ENCODE data around the gene CAMTA1.
"Not testable (repeated sequence)": the region's sequence is repeated elsewhere in the genome, so short reads cannot be mapped to it uniquely, and the experiment has no call there.

The CAMTA1 gene, protein sequence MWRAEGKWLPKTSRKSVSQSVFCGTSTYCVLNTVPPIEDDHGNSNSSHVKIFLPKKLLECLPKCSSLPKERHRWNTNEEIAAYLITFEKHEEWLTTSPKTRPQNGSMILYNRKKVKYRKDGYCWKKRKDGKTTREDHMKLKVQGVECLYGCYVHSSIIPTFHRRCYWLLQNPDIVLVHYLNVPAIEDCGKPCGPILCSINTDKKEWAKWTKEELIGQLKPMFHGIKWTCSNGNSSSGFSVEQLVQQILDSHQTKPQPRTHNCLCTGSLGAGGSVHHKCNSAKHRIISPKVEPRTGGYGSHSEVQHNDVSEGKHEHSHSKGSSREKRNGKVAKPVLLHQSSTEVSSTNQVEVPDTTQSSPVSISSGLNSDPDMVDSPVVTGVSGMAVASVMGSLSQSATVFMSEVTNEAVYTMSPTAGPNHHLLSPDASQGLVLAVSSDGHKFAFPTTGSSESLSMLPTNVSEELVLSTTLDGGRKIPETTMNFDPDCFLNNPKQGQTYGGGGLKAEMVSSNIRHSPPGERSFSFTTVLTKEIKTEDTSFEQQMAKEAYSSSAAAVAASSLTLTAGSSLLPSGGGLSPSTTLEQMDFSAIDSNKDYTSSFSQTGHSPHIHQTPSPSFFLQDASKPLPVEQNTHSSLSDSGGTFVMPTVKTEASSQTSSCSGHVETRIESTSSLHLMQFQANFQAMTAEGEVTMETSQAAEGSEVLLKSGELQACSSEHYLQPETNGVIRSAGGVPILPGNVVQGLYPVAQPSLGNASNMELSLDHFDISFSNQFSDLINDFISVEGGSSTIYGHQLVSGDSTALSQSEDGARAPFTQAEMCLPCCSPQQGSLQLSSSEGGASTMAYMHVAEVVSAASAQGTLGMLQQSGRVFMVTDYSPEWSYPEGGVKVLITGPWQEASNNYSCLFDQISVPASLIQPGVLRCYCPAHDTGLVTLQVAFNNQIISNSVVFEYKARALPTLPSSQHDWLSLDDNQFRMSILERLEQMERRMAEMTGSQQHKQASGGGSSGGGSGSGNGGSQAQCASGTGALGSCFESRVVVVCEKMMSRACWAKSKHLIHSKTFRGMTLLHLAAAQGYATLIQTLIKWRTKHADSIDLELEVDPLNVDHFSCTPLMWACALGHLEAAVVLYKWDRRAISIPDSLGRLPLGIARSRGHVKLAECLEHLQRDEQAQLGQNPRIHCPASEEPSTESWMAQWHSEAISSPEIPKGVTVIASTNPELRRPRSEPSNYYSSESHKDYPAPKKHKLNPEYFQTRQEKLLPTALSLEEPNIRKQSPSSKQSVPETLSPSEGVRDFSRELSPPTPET (N-terminal part only)

DNA sequence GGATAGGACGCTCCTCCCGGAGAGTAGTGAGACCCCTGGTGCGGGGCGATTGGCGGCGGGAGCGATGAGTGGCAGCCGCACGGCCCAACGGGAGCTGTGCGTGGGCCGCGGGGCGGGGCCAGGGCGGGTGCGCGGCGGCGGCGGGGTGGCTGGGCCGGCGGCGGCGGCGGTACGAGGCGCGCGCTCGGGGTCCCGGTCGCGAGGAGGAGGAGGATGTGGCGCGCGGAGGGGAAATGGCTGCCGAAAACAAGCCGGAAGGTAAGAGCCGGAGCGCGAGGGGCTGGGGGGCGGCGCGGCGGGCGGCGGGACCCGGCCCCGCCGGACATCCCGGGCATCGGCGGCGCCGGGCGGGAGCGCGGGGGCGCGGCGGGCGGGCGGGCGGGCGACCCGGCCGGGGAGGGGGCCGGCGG lies at the start of gene CAMTA1:
TSS of gene CAMTA1 (plus strand) at position 137 of the 410 bp plus-strand sequence. CDS start at position 214, 77 bp downstream.
- DNase-seq (ENCODE audit: low read depth in 2 of 2) = no peak

DNA sequence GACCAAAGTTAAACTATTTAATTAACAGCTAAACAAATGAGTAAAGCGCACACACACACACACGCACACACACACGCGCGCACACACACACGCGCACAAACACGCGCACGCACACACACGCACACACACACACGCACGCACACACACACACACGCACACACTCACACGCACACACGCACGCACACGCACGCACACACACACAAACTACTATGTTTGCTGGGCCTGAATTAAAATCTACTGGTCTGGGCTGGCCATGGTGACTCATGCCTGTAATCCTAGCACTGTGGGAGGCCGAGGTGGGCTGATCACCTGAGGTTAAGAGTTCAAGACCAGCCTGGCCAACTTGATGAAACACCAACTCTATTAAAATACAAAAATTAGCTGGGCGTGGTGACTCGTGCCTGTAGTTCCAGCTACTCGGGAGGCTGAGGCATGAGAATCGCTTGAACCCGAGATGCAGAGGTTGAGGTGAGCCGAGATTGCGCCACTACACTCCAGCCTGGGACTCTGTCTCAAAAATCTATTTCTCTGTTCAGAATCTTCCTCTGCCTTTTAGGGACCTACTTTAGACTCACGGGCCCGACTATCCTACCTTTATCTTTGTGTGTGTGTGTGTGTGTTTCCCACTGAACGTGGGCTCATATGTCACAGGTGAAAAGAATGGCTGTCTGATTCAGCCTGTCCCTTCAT lies 46.1 kb upstream of the CAMTA1 start:
- DNase-seq (ENCODE audit: low read depth in 2 of 2) = no peak

DNA sequence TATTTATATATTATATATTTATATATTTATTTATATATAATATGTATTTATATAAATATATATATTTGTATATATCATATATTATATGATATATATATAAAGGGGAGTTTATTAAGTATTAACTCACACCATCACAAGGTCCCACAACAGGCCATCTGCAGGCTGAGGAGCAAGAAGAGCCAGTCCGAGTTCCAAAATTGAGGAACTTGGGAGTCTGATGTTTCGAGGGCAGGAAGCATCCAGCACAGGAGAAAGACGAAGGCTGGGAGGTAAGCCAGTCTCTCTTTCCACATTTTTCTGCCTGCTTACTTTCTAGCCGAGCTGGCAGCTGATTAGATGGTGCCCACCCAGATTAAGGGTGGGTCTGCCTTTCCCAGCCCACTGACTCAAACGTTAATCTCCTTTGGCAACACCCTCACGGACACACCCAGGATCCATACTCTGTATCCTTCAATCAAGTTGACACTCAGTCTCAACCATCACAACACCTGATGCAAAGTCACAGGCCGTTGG lies 42.5 kb upstream of the CAMTA1 start:
- DNase-seq (ENCODE audit: low read depth in 2 of 2) = not testable (repeated sequence)

DNA sequence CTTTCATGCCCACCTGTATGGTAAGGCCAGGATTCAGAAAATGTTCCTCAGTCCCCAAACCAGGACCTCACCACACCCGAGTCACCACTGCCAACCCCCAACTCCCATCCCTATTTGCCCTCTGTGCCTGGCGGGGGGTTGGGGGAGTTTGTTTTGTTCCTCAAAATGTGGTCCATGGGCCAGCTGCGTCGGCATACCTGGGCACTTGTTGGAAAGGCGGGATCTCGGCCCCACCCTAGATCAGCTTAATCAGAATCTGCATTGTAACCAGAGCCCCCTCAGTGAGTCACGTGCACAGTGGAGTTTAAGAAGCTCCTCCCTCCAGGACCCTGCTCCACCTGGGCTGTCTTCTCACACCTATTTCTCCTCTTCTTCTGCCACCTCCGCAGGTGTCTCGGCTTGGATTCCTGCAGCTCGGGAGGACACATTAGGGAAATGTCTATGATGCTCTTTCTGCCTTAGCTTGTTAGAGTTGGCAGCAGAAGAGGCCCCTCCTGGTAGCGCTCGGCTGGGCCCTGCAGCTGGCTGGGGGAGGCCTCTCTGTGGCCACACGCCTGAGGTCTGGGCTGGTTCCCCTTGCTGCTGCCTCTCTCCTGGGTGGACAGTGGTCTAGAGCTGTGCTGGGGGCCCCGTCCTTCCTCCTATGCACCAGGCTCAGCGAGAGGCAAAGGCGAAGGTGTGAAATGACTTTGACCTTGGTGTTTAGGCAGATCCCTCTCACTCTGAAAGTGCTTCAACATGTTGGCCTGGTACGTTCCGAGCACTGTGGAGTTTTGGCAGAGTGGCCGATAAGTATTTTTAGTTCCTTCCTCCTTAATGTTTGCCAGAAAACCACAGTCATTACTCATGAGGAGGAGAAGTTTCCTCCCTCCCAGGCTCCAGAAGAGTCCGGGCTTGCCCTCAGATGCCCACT lies 41.8 kb upstream of the CAMTA1 start:
- no peak for DNase-seq (ENCODE audit: low read depth in 2 of 2)

DNA sequence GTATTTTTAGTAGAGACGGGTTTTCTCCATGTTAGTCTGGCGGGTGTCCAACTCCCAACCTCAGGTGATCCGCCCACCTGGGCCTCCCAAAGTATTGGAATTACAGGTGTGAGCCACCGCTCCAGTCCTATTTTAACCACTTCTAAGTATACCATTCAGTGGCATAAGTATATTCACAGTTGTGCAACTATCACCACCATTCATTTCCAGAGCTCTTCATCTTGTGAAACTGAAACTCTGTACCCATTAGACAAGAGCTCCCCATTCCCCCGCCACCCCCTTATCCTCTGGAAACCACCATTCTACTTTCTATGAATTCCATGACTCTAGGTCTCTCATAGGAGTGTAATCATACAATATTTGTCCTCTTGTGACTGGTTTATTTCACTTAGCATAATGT lies 40.2 kb upstream of the CAMTA1 start:
- DNase-seq (ENCODE audit: low read depth in 2 of 2) = no peak

DNA sequence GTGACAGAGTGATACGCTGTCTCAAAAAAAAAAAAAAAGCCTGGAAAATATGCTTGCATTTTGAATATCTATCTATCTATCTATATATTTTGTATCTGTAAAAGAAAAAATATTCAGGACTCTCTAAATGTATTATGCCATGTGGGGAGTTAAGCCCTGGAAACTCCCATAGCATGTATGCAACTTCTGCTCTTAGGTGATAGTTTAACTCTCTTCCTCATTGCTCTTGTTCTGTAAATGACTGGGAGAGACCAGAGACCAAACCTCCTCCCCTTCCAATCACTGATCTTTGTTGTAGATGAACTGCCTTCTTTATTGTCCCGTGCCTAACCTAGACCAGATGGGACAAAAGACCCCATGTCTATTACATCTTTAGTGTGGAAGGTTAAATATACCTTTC lies 37.6 kb upstream of the CAMTA1 start:
- no peak for DNase-seq (ENCODE audit: low read depth in 2 of 2)

DNA sequence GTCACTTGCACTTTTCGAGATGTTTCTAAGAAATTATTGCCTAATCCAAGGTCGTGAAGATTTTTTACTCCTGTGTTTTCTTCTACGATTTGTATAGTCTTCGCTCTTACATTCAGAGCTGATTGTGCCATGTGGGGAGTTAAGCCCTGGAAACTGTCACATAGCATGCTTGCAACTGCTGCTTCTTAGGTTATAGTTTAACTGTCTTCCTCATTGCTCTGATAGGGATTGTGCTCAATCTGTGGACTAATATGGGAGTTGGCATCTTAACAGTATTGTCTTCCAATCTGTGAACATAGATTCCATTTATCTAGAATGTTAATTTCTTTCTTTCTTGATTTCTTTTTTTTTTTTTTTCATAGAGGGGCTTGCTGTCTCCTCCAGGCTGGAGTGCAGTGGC lies 34.8 kb upstream of the CAMTA1 start:
- DNase-seq (ENCODE audit: low read depth in 2 of 2) = no peak

DNA sequence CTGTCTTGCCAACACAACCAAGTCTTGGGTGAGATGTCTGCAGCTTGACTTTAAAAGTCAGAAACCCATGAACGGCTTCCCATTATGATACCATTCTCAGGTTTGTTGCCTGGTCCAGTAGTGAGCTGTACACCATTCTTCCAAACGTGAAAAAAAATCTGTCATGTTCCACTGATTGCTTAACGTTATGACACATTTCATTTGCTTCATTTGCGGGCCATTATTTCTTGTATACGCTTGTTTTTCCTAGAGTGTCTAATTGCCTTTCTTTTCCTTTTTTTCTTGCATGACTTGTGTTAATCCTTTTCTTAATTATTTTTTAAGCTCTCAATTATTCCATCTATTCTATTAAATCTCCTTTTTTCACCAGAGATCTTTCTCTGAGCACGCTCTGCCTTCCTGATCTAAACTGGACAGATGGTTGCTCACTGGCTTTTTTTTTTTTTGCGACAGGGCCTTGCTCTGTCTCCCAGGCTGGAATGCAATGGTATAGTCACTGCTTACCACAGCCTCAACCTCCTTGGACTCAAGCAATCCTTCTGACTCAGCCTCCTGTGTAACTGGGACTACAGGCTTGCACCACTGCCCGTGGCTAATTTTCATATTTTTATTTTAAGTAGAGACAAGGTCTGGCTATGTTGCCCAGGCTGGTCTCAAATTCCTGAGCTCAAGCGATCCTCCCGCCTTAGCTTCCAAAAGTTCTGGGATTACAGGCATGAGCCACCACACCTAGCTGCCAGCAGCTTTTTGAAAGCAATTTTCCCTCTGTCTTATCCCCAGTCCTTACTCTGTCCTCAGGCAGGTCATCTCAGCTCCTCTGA lies 31.7 kb upstream of the CAMTA1 start:
- no peak for DNase-seq (ENCODE audit: low read depth in 2 of 2)

DNA sequence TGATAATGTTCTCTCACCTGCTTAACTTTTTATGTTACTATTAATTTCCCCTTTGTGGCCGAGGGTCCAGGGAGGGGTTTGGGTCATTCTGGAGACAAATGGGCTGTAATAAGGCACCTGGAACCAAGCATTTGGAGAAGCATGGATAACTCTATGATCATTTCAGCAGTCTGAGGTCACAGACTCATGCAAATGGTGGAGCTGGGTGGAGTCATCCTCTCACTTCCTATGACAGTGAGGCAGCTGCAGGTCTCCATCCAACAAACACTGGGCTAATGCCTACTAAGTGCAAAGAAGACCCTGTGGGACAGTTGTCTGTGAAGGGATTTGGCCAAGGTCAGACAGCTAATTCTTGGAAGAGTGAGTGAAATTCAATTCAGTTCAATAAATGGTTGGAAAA lies 28.8 kb upstream of the CAMTA1 start:
- DNase-seq (ENCODE audit: low read depth in 2 of 2) = no peak

DNA sequence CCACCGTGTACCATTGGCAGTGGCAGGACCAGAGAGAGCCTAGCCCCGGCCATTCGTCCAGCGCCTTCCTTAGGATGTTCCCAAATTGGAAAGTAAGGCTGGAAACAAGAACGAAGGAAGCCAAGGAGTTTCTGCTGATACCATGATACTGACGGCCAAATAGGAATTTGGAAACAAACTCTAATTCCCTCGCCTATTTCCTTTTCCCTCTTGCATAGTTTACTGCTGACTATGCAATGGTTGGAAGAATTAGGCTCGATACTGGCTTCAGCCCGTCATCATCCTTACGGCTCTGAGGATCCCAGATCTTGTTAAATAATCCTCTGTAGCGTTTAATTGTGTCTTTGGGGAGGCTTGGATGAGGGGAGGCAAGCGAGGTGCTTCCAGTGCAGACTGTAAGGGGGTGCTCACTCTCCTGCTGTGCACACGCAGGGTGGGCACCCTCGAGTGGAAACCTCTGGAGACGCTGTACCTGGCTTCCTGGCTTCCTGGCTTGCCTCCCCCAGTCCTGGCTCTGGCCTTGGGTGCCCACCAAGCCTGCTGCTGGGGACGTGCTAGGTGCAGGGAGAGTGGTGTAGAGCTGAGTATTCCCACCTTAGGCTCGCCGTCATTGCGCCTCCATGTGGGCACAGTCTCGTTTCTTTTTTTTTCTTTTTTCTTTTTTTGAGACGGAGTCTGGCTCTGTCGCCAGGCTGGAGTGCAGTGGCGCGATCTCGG lies 27.4 kb upstream of the CAMTA1 start:
- no peak for DNase-seq (ENCODE audit: low read depth in 2 of 2)

DNA sequence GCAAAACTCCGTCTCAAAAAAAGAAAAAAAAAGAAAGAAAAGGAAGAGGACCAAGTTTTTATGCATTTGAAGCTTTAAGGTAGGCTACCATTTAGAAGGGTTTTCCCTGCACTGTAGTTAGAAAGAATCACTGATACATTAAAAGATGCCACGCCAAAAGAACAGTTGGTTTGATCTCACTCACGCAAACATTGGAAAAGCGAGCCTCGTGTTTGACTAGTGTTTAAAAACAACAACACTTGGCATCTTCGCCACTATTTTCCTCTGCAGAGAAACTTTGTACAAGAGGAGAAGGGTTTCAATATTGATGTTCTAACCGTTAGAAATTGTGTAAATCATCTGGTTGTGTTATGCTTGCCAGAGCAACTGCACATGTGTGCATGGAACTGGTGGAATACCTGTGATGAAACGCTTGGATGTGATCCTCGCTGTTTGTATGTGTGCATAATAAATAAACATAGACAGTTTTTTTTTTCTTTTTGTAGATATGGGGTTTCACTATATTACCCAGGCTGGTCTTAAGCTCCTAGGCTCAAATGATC lies 24.0 kb upstream of the CAMTA1 start:
- no peak for DNase-seq (ENCODE audit: low read depth in 2 of 2)

DNA sequence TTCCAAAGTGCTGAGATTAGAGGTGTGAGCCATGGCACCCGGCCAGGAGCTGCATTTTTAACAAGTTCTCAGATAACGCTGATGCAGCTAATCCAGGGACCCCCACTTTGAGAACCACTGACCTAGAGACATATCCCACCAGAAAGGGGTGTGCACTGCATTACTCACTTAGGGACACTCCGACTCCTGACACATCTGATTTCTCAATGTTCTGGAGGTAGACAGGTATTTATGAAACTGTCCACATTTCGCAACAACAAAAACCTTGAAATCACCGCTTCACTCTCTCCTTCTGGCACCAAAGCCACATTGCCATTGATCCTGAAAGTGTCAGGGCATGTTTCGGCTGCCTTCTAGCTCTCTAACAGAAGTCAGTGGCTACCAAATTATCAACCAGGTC lies 23.2 kb upstream of the CAMTA1 start:
- no peak for DNase-seq (ENCODE audit: low read depth in 2 of 2)

DNA sequence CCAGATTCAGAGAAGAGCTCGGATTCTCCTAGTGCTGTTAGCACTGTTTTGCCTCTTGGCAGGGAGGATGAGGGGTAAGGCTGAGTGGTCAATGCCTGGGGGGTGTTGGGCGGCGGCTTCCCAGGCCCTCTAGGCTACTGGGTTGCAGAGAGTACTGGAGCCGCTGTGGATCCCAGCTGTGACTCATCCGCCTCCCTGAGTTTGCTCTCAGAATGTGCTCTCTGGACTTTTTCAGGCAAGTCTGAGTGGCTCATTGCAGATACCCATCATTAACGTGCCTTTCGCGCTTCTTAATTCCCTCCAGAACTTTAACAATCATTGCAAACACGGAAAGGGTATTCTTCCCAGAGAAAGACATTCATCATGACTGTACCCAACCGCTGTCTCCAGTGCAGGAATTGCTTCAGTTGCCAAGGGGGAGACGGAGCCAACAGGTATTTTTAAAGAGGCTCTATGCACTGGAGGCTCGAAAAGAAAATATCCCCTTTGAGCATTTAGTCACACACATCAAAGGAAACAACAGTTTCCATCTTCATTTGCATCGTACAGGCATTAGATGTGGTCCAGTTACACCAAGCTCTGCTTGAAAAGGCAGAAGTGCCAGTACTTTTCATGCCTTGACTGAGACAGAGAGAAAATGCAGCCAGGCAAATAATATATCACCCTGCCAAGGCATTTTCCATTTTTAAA lies 14.4 kb upstream of the CAMTA1 start:
- DNase-seq (ENCODE audit: low read depth in 2 of 2) = no peak

DNA sequence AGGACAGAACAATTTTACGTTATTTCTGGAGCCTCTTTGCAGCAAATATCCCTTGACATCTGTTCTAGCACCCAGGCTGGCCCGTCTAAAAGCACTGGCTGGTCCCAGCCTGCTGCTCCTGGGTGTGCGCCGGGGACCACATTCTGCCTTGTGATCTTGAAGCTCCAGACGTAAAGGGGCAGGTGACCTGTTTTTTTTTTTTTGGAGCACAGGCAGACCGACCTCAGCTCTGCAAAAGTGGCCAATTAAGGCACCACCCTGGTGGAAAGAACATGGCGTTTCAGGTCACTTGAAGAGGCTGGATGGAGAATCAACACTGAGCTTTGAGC lies 13.8 kb upstream of the CAMTA1 start:
- DNase-seq (ENCODE audit: low read depth in 2 of 2) = no peak

DNA sequence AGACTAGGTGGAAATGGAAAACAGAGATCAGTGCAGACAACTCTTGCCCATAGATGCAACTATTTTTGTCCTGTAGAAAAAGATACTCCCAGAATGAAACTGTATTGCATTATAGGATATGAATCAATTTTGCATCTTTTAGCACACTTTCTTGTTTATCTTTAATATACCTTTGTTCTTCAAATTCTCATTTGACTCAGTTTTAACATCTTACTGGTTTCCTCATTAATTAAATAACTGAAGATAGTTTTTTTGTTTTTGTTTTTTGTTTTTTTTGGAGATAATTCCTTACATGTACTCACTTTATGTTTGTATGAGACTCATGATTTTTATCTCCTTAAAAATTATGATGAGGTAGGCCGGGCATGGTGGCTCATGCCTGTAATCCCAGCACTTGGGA lies 10.9 kb upstream of the CAMTA1 start:
- DNase-seq (ENCODE audit: low read depth in 2 of 2) = no peak

DNA sequence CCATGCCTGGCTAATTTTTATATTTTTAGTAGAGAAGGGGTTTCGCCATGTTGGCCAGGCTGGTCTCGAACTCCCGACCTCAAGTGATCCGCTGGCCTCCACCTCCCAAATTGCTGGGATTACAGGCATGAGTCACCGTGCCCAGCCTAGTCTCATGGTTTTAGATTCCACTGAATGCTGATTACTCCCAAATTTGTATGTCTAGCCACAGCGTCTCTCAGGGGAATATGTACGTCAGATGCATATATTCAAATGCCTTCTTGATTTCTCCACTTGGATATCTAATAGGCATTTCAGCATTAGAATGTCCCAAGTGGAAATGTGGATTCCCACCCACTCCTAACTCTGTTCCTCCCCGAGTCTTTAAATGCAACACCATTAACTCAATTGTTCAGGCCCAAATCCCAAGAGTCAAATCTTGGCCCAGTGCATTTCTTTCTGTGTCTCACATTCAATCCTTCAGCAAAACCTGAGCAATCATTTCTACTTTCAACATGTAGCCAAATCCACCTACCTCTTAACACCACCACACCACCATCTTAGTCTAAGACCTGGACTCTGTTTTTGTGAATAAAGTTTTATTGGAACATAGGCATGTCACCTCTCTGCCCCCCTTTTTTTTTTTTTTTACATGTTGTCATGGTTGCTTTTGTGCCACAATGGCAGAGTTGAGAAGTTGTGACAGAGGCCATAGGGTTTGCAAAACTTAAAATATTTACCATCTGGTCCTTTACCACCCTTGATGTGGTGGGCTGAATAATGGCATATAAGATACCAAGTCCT lies 9.8 kb upstream of the CAMTA1 start:
- DNase-seq (ENCODE audit: low read depth in 2 of 2) = no peak

DNA sequence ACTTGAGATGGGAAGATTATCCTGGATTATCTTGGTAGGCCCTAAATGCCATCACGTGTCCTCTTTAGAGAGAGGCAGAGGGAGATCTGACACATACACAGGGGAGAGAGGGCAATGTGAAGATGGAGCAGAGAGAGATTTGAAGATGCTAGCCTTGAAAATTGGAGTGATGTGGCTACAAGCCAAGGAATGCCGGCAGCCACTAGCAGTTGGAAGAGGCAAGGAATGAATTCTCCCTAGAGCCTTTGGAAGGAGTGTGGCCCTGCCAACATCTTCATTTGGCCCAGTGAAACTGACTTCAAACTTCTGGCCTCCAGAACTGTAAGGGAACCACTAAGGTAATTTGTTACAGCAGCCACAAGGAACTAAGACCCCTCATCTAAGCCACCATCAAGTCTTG lies 8.9 kb upstream of the CAMTA1 start:
- no peak for DNase-seq (ENCODE audit: low read depth in 2 of 2)

Data from activated CD4-positive, alpha-beta T cell treated with anti-CD3 and anti-CD28 coated beads for 24 hours (primary cell).